ENCODE measurements around the gene APCDD1L.
"Not testable (repeated sequence)": the region's sequence is repeated elsewhere in the genome, so short reads cannot be mapped to it uniquely, and the experiment has no call there.

Gene APCDD1L

DNA sequence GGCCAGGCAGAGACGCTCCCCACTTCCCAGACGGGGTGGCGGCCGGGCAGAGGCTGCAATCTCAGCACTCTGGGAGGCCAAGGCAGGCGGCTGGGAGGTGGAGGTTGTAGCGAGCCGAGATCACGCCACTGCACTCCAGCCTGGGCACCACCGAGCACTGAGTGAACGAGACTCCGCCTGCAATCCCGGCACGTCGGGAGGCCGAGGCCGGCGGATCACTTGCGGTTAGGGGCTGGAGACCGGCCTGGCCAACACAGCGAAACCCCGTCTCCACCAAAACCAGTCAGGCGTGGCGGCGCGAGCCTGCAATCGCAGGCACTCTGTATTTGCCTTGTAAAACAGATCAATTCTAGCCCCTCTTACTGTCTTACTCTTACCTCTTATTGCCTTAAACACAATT, 100.4 kb downstream of the APCDD1L start:
- not testable (repeated sequence) for DNase-seq (ENCODE audit: low read depth in 2 of 2)

GRCh38 chr20:58414216-58414615, 101.0 kb downstream of the APCDD1L start:
- not testable (repeated sequence) for DNase-seq (ENCODE audit: low read depth in 2 of 2)

All from fibroblast of skin of left biceps (primary cell).